DMS153 treated with DMSO at 0.1 percent for 48 hours (cell line): Measurements from ENCODE around the gene HEATR5A.

Experiments
- DNase-seq: peaks from one replicate; lab custom pipeline; 2025; ENCODE audit not compliant: unreplicated experiment; lab: John Stamatoyannopoulos, UW

HEATR5A gene

DNA sequence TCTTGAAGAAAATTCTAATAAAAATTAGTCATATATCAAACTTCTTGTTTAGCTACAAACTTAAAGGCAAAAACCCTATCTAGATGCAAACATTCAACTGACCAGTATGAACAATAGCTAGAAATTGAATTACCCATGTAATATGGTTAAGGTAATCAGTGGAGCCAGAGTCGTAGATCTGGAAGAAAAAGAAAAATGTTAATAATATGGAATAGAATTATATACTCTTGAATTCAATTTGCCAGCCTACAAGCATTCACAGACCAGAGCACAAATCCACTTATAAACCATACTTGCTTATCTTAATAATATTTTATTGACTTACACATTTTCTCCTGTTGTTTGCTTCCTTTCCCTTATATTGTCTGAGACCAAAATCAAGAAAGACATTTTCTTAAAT is 7.7 kb upstream of the HEATR5A start:
- DNase-seq: no peak

DNA sequence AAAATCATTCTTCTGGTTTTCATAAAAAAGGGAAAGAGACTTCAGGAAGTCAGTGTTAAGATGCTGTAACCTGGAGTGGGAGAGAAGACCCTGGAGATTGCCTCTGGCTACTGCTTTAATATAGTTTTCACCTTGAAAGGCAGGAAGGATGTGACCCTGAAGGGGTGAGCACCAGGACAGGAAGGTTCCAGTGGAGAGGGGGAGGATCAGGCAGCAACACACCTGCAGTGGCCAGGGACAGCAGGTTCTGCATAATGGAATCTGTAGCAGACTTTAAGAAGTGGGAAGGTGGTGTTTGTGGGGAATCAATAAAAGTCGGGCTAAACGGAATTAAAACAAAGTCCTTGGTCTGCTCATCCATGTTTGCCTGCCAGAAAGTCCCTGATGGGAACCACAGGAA is 6.3 kb upstream of the HEATR5A start:
- DNase-seq: no peak

DNA sequence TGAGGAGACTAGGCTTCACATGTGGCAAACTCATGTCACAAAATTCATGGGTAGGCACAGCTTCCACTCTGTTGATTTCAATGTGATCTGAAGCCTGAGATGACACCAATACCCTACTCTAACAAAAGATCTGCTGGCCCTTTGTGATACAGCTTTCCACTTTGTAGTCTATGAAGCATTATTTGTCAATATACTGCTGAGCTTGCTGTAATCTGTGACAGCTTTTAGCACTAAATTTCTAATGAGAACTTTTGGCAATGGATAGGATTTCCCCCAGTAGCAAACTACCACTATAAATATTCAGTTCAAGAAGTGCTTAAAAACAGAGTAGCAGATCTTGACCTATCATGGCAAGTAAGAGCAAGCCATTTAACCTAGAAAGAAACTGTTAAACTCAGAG is 5.6 kb upstream of the HEATR5A start:
- no peak for DNase-seq

DNA sequence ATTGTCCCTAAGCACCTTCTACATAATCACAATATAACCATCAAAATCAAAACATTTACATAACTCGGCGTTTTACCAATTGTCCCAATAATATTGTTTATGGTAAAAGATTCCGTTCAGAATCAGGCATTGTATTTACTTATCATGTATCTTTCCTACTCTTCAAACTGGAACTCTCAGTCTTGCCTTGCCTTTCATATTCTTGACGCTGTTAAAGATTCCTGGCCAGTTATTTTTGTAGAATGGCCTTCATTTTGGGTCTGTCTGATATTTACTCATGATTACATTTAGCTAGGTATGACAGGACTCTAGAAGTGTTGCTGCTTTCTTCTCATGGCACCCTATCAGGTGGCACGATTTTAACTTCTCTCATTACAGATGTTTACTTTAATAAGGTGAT is 850 bp upstream of the HEATR5A start:
- DNase-seq: no peak

DNA sequence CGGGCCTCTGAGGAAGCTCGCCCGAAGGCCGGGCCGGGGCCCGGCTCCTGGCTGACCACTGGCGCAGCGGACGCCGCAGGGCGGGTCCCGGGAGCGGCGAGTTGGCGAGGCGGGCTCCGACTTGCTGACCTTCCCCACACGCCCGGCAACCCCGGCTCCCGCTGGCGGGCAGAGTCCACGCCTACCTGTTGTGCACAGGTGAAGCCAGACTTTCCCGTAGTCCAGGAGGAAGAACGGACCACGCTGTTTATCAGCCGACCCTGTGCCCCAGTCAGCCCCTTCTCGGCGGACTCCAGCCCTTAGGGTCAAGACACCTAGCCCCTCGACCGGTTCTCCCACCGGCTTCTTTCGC is 407 bp downstream of the HEATR5A start:
- DNase-seq: no peak

DNA sequence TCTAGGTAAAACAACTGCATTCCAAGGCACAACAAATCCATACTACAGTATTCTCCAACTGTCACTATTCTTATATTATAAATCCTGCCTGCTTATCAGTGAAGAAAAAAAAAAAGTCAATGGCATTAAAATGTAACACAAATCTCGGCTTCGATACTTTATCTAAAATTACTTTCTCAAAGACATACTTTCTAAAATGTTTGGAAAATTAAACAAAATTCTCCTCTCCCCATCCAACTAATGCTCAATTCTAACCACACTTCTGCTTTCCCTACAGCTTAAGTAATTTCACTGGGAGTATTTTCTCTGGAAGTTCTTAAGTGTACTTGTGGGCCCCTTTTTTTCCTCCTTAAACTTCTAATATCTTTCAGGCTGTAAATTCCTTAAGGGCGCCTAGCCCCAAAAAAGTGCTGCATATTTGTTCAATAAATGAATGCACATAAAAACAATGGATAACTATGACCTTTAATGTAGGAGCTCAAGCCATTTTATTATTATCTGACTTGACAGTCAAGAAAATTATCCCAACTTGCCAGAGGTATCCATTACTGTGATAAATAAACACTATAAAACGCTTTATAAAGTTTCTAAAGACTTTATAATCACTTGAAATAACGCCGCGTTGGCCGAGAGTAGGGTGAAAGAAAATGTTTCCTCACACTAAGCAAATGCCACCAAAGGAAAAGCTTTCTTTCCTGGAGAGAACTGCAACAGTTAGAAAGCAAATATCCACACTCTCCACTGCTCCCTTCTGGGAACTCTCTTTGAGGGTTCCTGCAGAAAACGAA is 977 bp downstream of the HEATR5A start:
- no peak for DNase-seq

DNA sequence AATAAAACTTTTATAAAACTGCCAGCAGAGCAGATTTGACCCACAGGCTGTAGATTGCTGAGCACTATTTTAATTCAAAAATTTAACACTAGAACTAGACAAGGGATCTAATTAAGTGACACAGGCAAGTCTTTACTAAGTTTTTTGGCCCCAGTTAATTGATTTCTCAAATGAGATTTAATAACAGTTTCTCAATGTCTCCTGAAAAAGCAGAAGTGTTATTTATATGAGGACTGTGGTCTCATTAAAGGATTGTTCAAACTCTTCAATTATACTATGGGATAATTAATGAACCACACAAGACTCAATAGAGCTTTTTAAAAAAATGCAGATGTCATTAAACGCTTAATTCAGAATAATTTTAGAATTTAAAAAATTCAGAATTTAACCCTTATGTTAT is 1.9 kb downstream of the HEATR5A start:
- no peak for DNase-seq

DNA sequence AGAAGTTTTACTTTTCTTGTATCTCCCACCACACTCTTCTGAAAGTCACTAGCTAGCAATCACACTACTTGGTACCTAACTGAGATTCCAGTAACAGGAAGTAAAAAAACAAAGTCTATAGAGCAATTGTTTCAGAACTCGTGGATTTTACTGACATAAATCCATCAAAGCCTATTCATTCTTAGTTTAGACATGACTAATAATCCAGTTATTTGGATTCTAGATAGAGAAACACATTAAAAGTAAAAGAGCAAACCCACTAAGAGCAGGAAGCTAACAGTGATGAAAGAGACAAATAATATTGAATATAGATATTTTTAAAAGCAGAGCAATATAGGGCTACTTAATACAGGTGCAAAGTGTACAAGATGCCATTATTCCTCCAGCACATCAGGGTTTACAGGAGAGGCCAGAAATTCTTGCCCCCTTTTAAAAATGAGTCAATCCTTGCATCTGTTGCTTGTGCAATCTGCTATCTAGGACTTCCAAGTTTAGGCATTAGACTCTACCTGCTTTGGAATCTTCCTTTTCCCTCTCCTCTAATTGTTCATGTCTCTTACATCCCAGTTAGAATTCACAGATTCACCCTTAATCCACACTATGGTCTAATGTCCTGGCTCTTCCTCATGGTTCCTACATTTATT is 6.0 kb downstream of the HEATR5A start:
- no peak for DNase-seq

DNA sequence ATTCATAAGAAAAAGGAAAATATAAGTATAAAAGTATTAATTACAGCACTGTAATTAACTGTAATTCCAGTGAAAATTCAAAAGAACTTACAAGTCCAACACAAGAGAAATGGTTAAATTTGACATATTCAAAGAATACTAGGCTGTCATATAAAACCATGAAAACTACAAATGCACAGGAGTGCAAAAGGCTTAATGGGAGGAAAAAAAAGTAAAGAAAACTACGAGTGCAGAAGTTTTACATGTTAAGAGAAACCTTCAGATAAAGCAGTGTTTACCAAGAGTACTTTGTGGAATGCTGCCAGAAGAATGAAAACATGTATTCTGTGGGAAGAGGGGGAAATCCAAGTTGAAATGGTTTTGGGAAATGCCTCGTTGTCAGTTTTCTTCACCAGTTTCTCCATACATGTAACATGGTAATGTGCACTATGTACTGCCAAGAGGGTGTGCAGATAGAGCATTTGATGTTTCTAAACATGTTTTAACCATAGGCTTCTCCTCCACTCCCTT is 9.1 kb downstream of the HEATR5A start:
- no peak for DNase-seq

DNA sequence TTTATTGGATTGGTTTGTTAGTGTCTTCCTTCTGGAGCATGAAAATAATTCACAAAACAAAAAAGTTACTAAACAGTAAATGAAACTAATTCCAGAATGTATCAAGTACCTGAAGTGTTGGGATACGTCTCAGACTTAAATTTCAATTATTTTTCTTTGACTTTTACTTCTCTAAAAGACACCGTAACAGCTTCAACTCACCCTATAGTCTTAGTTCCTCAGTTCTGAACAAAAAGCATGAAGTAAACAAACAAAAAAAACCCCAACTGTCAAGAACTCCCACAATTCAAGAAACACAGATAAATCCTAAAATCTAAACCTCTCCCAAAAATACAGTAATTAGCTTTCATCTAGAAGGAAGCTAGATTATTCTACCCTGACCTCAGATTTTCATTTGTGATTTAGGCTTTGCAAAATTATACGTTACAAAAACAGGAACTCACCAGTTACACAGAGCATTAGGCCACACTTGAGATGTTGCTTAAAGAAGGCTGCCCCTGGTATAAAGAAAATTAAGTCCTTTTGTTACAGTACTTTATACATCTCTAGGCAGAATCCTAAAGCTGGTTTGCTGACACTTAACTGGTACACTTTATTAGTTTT is 10.2 kb downstream of the HEATR5A start:
- no peak for DNase-seq

DNA sequence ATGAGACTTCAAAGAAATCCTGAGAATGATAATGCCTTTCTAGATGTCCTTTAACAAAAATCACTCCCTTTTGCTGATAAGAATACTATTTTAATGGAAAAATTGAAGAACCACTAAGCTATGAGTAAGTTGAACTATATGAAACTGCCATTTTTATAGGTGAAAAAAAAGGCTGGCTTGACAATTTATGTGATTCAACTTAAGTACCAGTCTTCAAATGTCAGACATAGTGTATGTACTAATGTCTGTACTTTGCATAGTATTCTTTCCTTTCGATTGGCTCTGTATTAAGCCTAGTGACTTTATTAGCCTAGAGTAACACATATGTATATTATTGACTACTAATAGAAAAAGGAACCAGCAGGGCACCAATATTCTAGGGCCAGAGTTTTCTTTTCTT is 11.9 kb downstream of the HEATR5A start:
- no peak for DNase-seq

DNA sequence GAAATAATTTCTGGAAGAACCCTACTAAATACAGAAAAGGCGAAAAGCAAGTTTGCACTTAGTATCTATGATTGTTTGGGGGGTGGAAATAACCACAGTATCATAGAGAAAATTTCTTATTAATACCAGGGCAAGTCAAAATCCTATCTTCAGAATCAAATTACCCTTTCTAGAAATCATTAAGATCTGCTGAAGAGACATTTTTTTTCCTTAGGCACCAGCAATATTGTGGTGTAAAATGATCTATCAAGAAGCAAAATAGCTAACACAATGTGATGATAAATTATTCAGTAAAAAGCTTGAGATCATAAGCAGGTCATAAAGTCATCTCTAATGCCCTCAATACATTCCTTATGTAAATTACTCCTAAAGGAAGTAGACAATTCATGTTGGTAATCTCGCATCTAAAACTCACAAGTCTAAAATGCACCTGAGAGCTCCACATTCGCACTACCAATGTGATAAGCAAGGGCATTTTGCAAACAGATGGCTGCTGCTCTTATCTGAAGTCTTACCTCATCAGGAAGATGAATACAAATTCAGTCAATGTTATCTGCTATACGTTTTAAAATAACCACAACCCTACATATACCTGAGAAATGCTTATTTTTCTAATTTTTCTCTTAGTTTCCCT is 14.6 kb downstream of the HEATR5A start:
- DNase-seq: no peak

DNA sequence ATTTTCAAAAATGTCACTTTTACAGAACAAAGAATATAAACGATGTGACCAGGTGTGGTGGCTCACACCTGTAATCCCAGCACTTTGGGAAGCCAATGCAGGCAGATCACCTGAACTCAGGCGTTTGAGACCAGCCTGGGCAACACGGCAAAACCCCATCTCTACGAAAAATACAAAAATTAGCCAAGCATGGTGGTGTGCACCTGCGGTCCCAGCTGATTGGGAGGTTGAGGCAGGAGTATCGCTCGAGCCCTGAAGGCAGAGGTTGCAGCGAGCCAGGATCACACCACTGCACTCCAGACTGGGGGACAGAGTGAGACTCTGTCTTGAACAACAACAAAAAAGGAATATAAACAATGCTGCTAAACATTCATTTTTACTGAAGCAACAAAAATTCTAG is 15.2 kb downstream of the HEATR5A start:
- DNase-seq: no peak

DNA sequence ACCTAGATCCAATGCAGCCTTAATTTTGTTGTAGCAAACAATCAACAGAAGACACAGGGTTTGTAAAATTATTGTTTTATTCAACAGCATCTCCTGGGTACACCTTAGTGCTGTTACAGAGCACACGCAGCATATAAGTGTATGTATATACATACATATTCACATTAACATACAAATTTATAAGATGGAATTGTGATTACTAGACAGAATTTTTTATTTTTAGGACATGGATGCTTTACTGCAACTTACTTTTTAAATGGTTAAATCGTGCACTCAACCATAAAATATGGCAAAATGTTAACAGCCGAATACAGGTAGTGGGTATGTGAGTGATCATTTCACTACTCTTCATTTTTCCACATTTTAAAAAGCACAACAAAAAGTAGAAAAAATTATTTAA is 16.6 kb downstream of the HEATR5A start:
- no peak for DNase-seq

DNA sequence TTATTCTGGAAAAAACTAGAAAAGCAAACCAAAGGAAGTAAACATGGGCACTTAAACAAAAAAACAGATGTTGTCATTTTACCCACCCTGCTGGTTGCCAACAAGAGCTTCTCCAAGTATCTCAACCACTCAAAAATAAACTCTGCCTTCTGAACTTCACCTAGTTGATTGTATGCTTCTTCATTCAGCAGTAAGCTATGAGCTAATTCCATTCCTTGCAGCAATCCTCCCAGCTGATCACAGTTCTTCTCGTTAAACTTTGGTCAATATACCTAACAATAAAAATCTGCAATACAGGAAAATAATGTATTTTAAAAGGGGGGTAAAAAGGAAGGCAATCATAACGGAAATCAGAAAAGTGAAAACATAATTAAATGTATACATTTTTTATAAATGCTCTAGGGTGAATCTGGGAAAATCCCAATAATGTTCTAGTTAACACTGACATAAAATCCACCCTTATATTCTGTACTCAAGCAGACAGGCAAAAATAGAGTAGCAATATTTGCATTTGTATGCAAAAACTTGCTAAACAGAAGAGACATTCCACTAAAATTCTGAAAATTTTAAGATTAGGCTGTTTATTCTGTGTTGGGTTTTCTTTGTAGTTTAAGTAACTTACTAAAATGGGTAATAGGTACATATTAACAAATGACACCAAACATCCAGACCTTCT is 17.4 kb downstream of the HEATR5A start:
- no peak for DNase-seq

DNA sequence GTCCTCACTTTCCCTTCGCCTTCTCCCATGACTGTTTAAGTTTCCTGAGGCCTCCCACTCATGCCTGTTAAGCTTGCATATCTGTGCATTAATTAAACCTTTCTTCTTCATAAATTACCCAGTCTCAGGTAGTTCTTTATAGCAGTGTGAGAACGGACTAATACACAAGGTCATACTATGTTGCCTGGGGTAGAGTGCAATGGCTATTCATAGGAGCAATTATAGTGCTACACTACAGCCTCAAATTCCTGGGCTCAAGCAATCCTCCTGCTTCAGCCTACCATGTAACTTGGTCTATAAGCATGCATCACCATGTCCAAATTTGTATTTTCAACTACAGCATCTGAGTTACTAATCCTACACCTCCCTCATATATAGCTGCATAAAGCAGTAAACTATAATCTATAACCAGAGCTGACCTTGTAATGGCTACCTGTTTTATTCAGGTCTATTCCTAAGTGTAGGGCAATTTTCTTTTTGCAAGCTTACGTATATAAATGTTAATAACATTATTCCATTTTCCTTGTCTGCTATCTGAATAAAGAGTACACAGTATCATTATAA is 18.9 kb downstream of the HEATR5A start:
- no peak for DNase-seq

DNA sequence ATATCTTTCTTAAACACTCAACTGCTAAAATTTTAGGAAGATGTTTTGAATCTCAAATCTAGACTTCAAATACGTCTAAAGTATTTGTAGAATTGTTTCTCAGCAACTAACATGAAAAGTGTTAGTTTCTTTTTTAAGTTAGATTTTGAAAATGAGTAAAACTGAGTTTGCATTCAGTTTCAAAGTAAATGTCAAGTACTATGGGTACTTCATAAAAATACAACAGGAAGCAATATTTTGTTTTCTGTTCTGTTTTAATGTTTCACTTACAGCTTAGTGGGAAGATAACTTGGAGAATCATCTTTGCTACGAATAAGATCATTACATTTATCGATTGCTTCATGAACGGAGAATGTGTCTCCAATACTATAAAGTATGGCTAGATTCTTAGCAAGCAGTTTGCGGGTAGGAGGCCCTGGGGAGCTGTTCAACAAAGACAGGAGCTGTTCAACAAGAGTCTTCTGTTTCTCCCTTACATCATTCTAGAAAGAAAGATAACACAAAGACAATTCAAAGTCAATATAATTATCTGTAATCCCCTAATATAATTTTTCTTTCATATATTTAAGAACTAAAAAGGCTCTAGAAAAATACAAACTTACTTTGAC is 20.2 kb downstream of the HEATR5A start:
- no peak for DNase-seq

DNA sequence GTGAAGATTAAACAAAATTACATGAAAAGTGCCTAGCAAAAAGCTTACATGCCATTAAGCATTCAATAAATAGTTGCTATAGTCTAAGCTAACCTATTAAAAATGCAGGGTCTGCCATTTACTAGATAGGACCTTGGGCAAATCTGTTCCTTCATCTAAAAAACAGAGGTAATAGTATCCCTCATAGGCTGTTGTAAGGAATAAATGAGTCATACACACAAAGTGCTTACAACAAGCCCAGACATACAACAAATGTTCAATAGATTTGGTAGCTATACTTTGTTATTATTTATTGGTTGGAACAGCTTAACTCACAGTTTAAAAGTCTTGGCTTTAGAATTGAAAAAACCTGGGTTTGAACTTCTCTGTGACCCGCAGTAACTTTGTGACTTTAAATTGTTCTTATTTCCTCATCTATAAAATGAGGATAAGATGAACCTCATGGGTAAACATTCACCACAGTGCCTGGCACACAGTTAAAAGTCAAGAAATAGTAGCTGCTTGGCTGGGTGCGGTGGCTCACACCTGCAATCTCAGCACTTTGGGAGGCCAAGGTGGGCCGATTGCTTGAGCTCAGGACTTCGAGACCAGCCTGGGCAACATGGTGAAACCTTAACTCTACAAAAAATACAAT is 24.7 kb downstream of the HEATR5A start:
- no peak for DNase-seq

DNA sequence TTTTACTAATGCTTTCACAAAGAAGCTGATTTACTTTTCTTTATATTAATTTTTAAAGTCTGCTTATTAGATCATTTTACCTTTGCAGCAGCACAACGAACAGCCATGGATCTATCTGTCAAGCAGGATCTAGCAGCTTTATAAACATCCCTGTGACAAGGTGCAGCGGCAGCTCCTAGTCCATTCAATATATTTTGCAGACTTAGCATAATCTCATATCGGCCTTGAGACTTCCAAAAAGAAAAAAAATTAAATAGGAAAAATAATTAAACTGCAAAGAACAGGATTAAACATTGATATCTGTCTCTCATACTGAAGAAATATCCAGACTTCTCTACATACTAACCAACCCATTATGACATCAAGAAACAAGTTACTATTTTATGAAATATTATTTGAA is 25.2 kb downstream of the HEATR5A start:
- no peak for DNase-seq

DNA sequence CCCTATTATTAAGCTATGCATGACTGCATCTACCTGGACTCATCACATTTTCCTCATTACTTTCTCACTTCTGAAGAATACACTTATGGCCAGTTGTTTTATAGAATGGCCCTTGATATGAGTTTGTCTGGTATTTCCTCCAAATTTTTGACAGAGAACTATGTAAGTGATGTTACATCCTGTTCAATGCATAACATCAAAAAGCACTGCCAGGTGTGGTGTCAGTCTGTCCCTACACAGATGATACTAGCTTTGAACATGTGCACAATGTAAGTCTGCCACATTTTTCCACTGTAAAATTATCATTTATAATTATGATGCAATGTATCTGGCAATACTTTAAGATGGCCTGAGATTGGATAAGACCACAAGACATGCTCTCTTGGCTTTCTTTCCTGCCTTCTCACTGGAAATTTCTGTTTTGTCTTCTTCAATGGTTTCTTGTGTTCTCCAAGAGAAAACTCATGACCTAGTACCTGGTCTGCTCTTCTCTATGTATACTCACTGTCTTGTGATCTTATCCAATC is 28.3 kb downstream of the HEATR5A start:
- no peak for DNase-seq
